ENCODE measurements around the gene ST3GAL3. TPM values are rescaled to one million over a fixed set of nuclear protein-coding genes. Genes with fewer than 3 reads are reported as not detected.

Gene ST3GAL3
- total and polyA plus RNA-seq, 8 donors = 5.6 to 11.4 (median 8.6) TPM

- H3K4me1 ChIP-seq = no peaks in the 10 kb centered on the region
- intact Hi-C loops (cut with DNase I) = no loop called here
- H3K27me3 ChIP-seq = no peaks in the 10 kb centered on the region
- H3K9me3 ChIP-seq = no peaks in the 10 kb centered on the region
- TF ChIP-seq CTCF (IDR thresholded peaks at IDR 0.05) = no peak
- no peak for ATAC-seq
- no peak overlapping the region for H3K4me3 ChIP-seq
- H3K36me3 ChIP-seq = peaks cover 0 to 48% (median 28%) of the 10 kb centered on the region in 3 donors
- WGBS, 2 donors = 90 to 98% methylated on average over 7 of the region's 7 CpGs
- no peak for DNase-seq
- H3K27ac ChIP-seq = no peak overlapping the region
- FAIRE-seq = no peak
Measured at GRCh38 chr1:43673261-43673660, 34.1 kb upstream of the ST3GAL3 start.

GRCh38 chr1:43678940-43679339, 28.4 kb upstream of the ST3GAL3 start:
- Histone ChIP-seq H3K36me3 (peaks cover 4 to 13% (median 12%) of the 10 kb centered on the region in 3 donors), H3K27ac (no peak overlapping the region), H3K4me1 (no peaks in the 10 kb centered on the region), H3K27me3 (no peaks in the 10 kb centered on the region), H3K4me3 (no peak overlapping the region), H3K9me3 (no peaks in the 10 kb centered on the region)
- no peak for TF ChIP-seq CTCF (IDR thresholded peaks at IDR 0.05)
- ATAC-seq (no peak), DNase-seq (no peak), FAIRE-seq (no peak)
- intact Hi-C loops (cut with DNase I) = no loop called here
- WGBS, 2 donors = 82 to 87% methylated on average over 2 of the region's 2 CpGs

- FAIRE-seq = no peak
- no peaks in the 10 kb centered on the region for H3K9me3 ChIP-seq
- TF ChIP-seq CTCF (IDR thresholded peaks at IDR 0.05) = no peak
- H3K27ac ChIP-seq = no peak overlapping the region
- no peak for DNase-seq
- intact Hi-C loops (cut with DNase I) = no loop called here
- H3K36me3 ChIP-seq = peaks cover 7 to 45% (median 25%) of the 10 kb centered on the region in 3 donors
- WGBS, 2 donors = 94 to 97% methylated on average over 4 of the region's 4 CpGs
- no peak overlapping the region for H3K4me3 ChIP-seq
- H3K27me3 ChIP-seq = no peaks in the 10 kb centered on the region
- no peak for ATAC-seq
- no peaks in the 10 kb centered on the region for H3K4me1 ChIP-seq
Measured at GRCh38 chr1:43683560-43683959, 23.8 kb upstream of the ST3GAL3 start.

GRCh38 chr1:43686801-43687200, 20.5 kb upstream of the ST3GAL3 start:
- H3K27me3 ChIP-seq = no peaks in the 10 kb centered on the region
- TF ChIP-seq CTCF (IDR thresholded peaks at IDR 0.05) = no peak
- H3K36me3 ChIP-seq = peaks cover 11 to 78% (median 36%) of the 10 kb centered on the region in 3 donors
- no peaks in the 10 kb centered on the region for H3K9me3 ChIP-seq
- H3K4me1 ChIP-seq = no peaks in the 10 kb centered on the region
- no peak for FAIRE-seq
- intact Hi-C loops (cut with DNase I) = no loop called here
- no peak overlapping the region for H3K27ac ChIP-seq
- ATAC-seq = no peak
- 93% methylated on average over 3 of the region's 3 CpGs for WGBS, 2 donors
- no peak overlapping the region for H3K4me3 ChIP-seq
- no peak for DNase-seq

GRCh38 chr1:43687301-43688108, 19.8 kb upstream of the ST3GAL3 start:
- WGBS, 2 donors = 54 to 60% methylated on average over 5 of the region's 5 CpGs
- H3K4me1 ChIP-seq = no peaks in the 10 kb centered on the region
- H3K9me3 ChIP-seq = no peaks in the 10 kb centered on the region
- intact Hi-C loops (cut with DNase I) = no loop called here
- peaks cover 11 to 85% (median 43%) of the 10 kb centered on the region in 3 donors for H3K36me3 ChIP-seq
- H3K4me3 ChIP-seq = no peak overlapping the region
- no peaks in the 10 kb centered on the region for H3K27me3 ChIP-seq
- FAIRE-seq = no peak
- H3K27ac ChIP-seq = no peak overlapping the region
- no peak for TF ChIP-seq CTCF (IDR thresholded peaks at IDR 0.05)
- no peak for ATAC-seq
- DNase-seq = no peak
